ENCODE measurements around the gene PRKG1. TPM values are rescaled to one million over a fixed set of nuclear protein-coding genes. Genes with fewer than 3 reads are reported as not detected.

Gene PRKG1
- total and polyA plus RNA-seq, 2 of the 8 experiments (the other 6 are each of a cell fraction or from before 2014, with no cell fraction given) = 4.2 to 15.2 TPM

- H2BK20ac ChIP-seq (ENCODE audit: low read length) = no peak overlapping the region
- H4K5ac ChIP-seq (ENCODE audit: insufficient read length, low read depth, low read length) = no peak overlapping the region
- TF ChIP-seq EZH2 (IDR thresholded peaks at IDR 0.05; ENCODE audit: low read depth, low read length, severe bottlenecking) (no peak), TCF12 (IDR thresholded peaks at IDR 0.05; ENCODE audit: low read depth, low read length) (no peak), SUZ12 (IDR thresholded peaks at IDR 0.05; ENCODE audit: low read length) (no peak), POU5F1 (IDR thresholded peaks at IDR 0.05; ENCODE audit: low read depth, low read length) (no peak), KDM1A (IDR thresholded peaks at IDR 0.05; ENCODE audit: borderline replicate concordance, low read length) (no peak), TEAD4 (IDR thresholded peaks at IDR 0.05; ENCODE audit: low read depth, low read length) (no peak), CHD2 (IDR thresholded peaks at IDR 0.05; ENCODE audit: low read length) (no peak), TBP (IDR thresholded peaks at IDR 0.05; ENCODE audit: low read depth, low read length) (no peak), JUND (IDR thresholded peaks at IDR 0.05; ENCODE audit: low read length) (no peak)
- H4K20me1 ChIP-seq (replicated peaks in 1 of 2; ENCODE audit: control insufficient read depth in 1 of 2, insufficient read depth in 2 of 2, low read length in 2 of 2) = no peaks in the 10 kb centered on the region
- no peak overlapping the region for H2BK15ac ChIP-seq (ENCODE audit: low read length)
- H3K79me2 ChIP-seq (ENCODE audit: control insufficient read depth in 1 of 2, insufficient read depth in 2 of 2, low read length in 2 of 2) = no peaks in the 10 kb centered on the region
- H4K91ac ChIP-seq (replicated peaks; ENCODE audit: insufficient read length, low read length) = no peak overlapping the region
- no peak overlapping the region for H2BK12ac ChIP-seq (ENCODE audit: low read depth, low read length)
- no peak overlapping the region for H3K23ac ChIP-seq (ENCODE audit: insufficient read length)
- H3K9me3 ChIP-seq (ENCODE audit: insufficient read depth in 2 of 2, low read depth in 1 of 2, low read length in 1 of 2) = no peaks in the 10 kb centered on the region
- no peak overlapping the region for H2AK5ac ChIP-seq (ENCODE audit: low read depth, low read length)
- no peak overlapping the region for H3K4ac ChIP-seq (replicated peaks; ENCODE audit: insufficient read length, low read depth, low read length)
- no peak overlapping the region for H2BK120ac ChIP-seq (replicated peaks; ENCODE audit: low read depth, low read length)
- no peaks in the 10 kb centered on the region for H3K79me1 ChIP-seq (ENCODE audit: low read depth, low read length)
- H3K4me3 ChIP-seq (ENCODE audit: extremely low read depth in 1 of 4, insufficient read depth in 2 of 4, low read depth in 3 of 4, low read length in 4 of 4) = no peak overlapping the region
- no peak overlapping the region for H3K56ac ChIP-seq (replicated peaks; ENCODE audit: insufficient read length, low read depth, low read length)
- H3K4me2 ChIP-seq (ENCODE audit: insufficient read depth in 1 of 2, low read depth in 2 of 2, low read length in 2 of 2) = no peak overlapping the region
- DNase-seq (ENCODE audit: low read depth in 1 of 2, low spot score in 2 of 2) (no peak), FAIRE-seq (no peak)
- no peak overlapping the region for H3K14ac ChIP-seq (ENCODE audit: insufficient read length)
- no peak overlapping the region for H3K9ac ChIP-seq (replicated peaks in 1 of 4; ENCODE audit: extremely low read depth in 1 of 4, low read depth in 3 of 4, low read length in 3 of 4)
- no peak overlapping the region for H2BK5ac ChIP-seq (ENCODE audit: low read depth, low read length)
- no peak overlapping the region for H4K8ac ChIP-seq (ENCODE audit: extremely low read depth, insufficient read depth, low read length)
- ChIA-PET CTCF (ENCODE audit: partially characterized antibody) (no interaction called here), POLR2A (ENCODE audit: partially characterized antibody) (no interaction called here)
- no peak overlapping the region for H3K27ac ChIP-seq (ENCODE audit: low read depth, low read length)
- no peaks in the 10 kb centered on the region for H3K4me1 ChIP-seq (replicated peaks in 1 of 4; ENCODE audit: control insufficient read depth in 3 of 4, insufficient read depth in 4 of 4, low read length in 3 of 4)
- H3K23me2 ChIP-seq (ENCODE audit: low read depth, low read length) = no peaks in the 10 kb centered on the region
- no peak overlapping the region for H3K18ac ChIP-seq (ENCODE audit: extremely low read depth, low read length)
- WGBS, 2 experiments (ENCODE audit: extremely low coverage in 1 of 2, insufficient coverage in 1 of 2, insufficient read length in 1 of 2, insufficient replicate concordance in 2 of 2, low coverage in 1 of 2, low lambda C conversion rate in 2 of 2, missing lambda C conversion rate in 1 of 2) = 88% methylated on average over 1 of the region's 1 CpG; no CpG with 5 or more reads in 1 of the 2 experiments
- H3K36me3 ChIP-seq (ENCODE audit: control insufficient read depth in 2 of 4, insufficient read depth in 4 of 4, low read length in 3 of 4) = no peaks in the 10 kb centered on the region
- no peaks in the 10 kb centered on the region for H3K27me3 ChIP-seq (replicated peaks in 1 of 4; ENCODE audit: control insufficient read depth in 3 of 4, extremely low read depth in 1 of 4, insufficient read depth in 3 of 4, low read length in 3 of 4)
- H2AFZ ChIP-seq (ENCODE audit: low read length) = no peak overlapping the region
Observed at GRCh38 chr10:51314481-51314880, 240.2 kb downstream of the PRKG1 start.

All from H1 (cell line).